AG08396 (cell line): ENCODE data around the gene TAF7L.

ENCODE experiments used
- DNase-seq: peaks from one replicate; pipeline ENCODE4 v3.0.0; 2012; ENCODE audit warnings: low spot score, mixed read lengths

The TAF7L gene

GRCh38 chrX:101220662-101221260 lies 70.4 kb downstream of the TAF7L start:
- DNase-seq: no peak

GRCh38 chrX:101219864-101220346 lies 71.2 kb downstream of the TAF7L start:
- no peak for DNase-seq

- no peak for DNase-seq
Observed at GRCh38 chrX:101219116-101219863, 71.8 kb downstream of the TAF7L start, which contains the start of gene DRP2. DRP2 (plus strand) TSS chrX:101219786; CDS start chrX:101231648, 11,862 bp downstream.
